ENCODE results near the gene ZNF649.

ZNF649 gene

GRCh38 chr19:51905206-51905605, 389 bp upstream of the ZNF649 start:
- TF ChIP-seq CTCF (conservative IDR thresholded peaks at IDR 0.05; ENCODE audit: low read length), result no peak
- no peak overlapping the region for H3K4me3 ChIP-seq (ENCODE audit: low read length)
- DNase-seq (ENCODE audit: low read depth), result no peak

GRCh38 chr19:51903192-51903591, 1.6 kb downstream of the ZNF649 start:
- no peak overlapping the region for H3K4me3 ChIP-seq (ENCODE audit: low read length)
- DNase-seq (ENCODE audit: low read depth), result no peak
- TF ChIP-seq CTCF (conservative IDR thresholded peaks at IDR 0.05; ENCODE audit: low read length), result no peak

- no peak overlapping the region for H3K4me3 ChIP-seq (ENCODE audit: low read length)
- DNase-seq (ENCODE audit: low read depth), result no peak
- no peak for TF ChIP-seq CTCF (conservative IDR thresholded peaks at IDR 0.05; ENCODE audit: low read length)
These were observed 3.0 kb downstream of the ZNF649 start for GRCh38 chr19:51901860-51902259.

DNA sequence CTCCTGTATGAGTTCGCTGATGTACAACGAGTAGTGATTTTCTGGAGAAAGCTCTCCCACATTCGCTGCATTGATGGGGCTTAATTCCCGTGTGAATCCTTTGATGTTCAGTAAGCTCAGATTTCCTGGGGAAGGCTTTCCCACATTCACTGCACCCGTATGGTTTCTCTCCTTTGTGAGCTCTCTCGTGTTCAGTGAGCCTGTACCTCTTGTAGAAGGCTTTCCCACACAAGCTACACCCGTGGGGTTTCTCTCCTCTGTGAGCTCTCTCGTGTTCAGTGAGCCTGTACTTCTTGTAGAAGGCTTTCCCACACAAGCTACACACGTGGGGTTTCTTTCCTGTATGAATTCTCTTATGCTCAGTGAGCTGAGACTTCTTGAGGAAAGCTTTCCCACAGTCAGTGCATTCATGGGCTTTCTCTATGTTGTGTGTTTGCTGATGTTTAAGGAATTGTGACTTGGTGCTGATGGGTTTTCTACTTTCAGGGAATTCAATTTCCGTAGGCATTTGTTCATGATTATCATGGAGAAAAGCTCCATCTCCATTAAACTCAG, 13.5 kb downstream of the ZNF649 start:
- no peak overlapping the region for H3K4me3 ChIP-seq (ENCODE audit: low read length)
- no peak for DNase-seq (ENCODE audit: low read depth)
- TF ChIP-seq CTCF (conservative IDR thresholded peaks at IDR 0.05; ENCODE audit: low read length), result no peak

- H3K4me3 ChIP-seq (ENCODE audit: low read length), result no peak overlapping the region
- no peak for TF ChIP-seq CTCF (conservative IDR thresholded peaks at IDR 0.05; ENCODE audit: low read length)
- no peak for DNase-seq (ENCODE audit: low read depth)
These were observed 14.9 kb downstream of the ZNF649 start for GRCh38 chr19:51889934-51890333.

GRCh38 chr19:51887522-51888498, 17.0 kb downstream of the ZNF649 start, which contains the start of gene ZNF577:
Gene ZNF577, minus strand, starts transcription at chr19:51887951. Its CDS starts 7,569 bp downstream, at chr19:51880382.
- H3K4me3 ChIP-seq (ENCODE audit: low read length), result peak within 1 kb of the TSS; percentile 93
- TF ChIP-seq CTCF (conservative IDR thresholded peaks at IDR 0.05; ENCODE audit: low read length), result no peak
- peak; percentile 92 for DNase-seq (ENCODE audit: low read depth)

DNA sequence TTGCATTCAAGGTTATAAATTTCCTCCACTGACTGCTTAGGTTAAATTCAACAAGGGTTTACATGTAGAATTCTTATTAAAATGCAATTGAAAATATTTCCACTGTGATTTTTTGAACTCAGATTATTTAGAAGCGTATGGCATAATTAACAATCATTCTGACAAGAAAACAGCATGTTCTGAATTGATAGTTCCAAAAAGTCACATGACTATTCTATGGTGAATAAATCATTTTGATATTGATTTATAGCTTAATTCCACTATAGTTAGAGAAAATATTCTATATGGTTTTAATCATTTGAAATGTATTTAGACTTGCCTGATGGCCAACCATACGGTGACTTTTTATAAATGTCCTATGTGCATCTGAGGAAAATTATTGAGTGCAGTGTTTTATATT, 20.1 kb downstream of the ZNF649 start:
- no peak overlapping the region for H3K4me3 ChIP-seq (ENCODE audit: low read length)
- DNase-seq (ENCODE audit: low read depth), result no peak
- no peak for TF ChIP-seq CTCF (conservative IDR thresholded peaks at IDR 0.05; ENCODE audit: low read length)

Measured in AG10803 (cell line).